Head of caudate nucleus (tissue), 42 donors: ENCODE measurements around the gene ABAT.
A peak's percentile ranks its signal among the peaks of the same experiment; 100 is the strongest.
"Not testable (repeated sequence)": the region's sequence is repeated elsewhere in the genome, so short reads cannot be mapped to it uniquely, and the experiment has no call there.

Source experiments
- DNase-seq, 42 donors: peaks; one replicate each; pipeline versions ENCODE4 v3.0.0 to v3.0.0-alpha.2; 2020 to 2021; ENCODE audit warnings: mixed read lengths in 7 of 42
- intact Hi-C: fragments of 100-400 bp; cut with DNase I; formaldehyde crosslinking; loops from one replicate; pipeline ENCODE4 v1.15.0; 2022

The ABAT gene

GRCh38 chr16:8762254-8762653, 87.8 kb downstream of the ABAT start:
- intact Hi-C loops: no loop called here
- DNase-seq: no peak

GRCh38 chr16:8763083-8763482, 88.7 kb downstream of the ABAT start:
- intact Hi-C loops: no loop called here
- DNase-seq: no peak

- intact Hi-C loops: no loop called here
- DNase-seq: no peak
Measured at GRCh38 chr16:8763899-8764298, 89.5 kb downstream of the ABAT start.

- DNase-seq: no peak
- intact Hi-C loops: no loop called here
Measured at GRCh38 chr16:8764525-8765250, 90.3 kb downstream of the ABAT start.

- intact Hi-C loops: no loop called here
- DNase-seq: no peak
Measured at GRCh38 chr16:8767176-8767575, 92.8 kb downstream of the ABAT start.

- DNase-seq: no peak
- intact Hi-C loops: no loop called here
Measured at GRCh38 chr16:8768283-8768682, 93.9 kb downstream of the ABAT start.

- peak in 2 of 42 donors; percentile 20 to 21 for DNase-seq
- intact Hi-C loops: no loop called here
Measured at GRCh38 chr16:8768692-8769091, 94.3 kb downstream of the ABAT start.

- no peak for DNase-seq
- intact Hi-C loops: no loop called here
Measured at GRCh38 chr16:8773537-8773936, 99.1 kb downstream of the ABAT start.

- intact Hi-C loops: no loop called here
- no peak for DNase-seq
Measured at GRCh38 chr16:8774208-8774607, 99.8 kb downstream of the ABAT start.

- DNase-seq: no peak
- intact Hi-C loops: no loop called here
Measured at GRCh38 chr16:8775359-8775758, 100.9 kb downstream of the ABAT start.

- intact Hi-C loops: no loop called here
- DNase-seq: no peak
Measured at GRCh38 chr16:8776129-8776584, 101.7 kb downstream of the ABAT start.

GRCh38 chr16:8777217-8777616, 102.8 kb downstream of the ABAT start:
- no peak for DNase-seq
- intact Hi-C loops: no loop called here

- intact Hi-C loops: no loop called here
- no peak for DNase-seq
Measured at GRCh38 chr16:8781797-8782196, 107.4 kb downstream of the ABAT start.

- intact Hi-C loops: no loop called here
- DNase-seq: no peak
Measured at GRCh38 chr16:8782673-8783072, 108.3 kb downstream of the ABAT start.

GRCh38 chr16:8785408-8785807, 111.0 kb downstream of the ABAT start:
- DNase-seq: no peak
- intact Hi-C loops: no loop called here

- DNase-seq, intact Hi-C loops: not testable (repeated sequence)
Measured at GRCh38 chr16:8786316-8786715, 111.9 kb downstream of the ABAT start.

- intact Hi-C loops: no loop called here
Measured at GRCh38 chr16:8788578-8789172, 114.3 kb downstream of the ABAT start.

GRCh38 chr16:8795091-8795490, 120.7 kb downstream of the ABAT start:
- intact Hi-C loops: loop anchor here (5.0 kb wide), 3 partner anchors 72 to 118 kb away; partner anchors contain the start of genes CARHSP1 and LITAFD
- no peak for DNase-seq

More at GRCh38 chr16:8788578-8789172, 114.3 kb downstream of the ABAT start:
- no peak for DNase-seq

- DNase-seq: no peak
- intact Hi-C loops: loop anchor here (5.0 kb wide), 3 partner anchors 71 to 119 kb away; partner anchors contain the start of genes CARHSP1 and LITAFD
Measured at GRCh38 chr16:8795818-8796217, 121.4 kb downstream of the ABAT start.

- intact Hi-C loops: loop anchor here (5.0 kb wide), 3 partner anchors 71 to 119 kb away; partner anchors contain the start of genes CARHSP1 and LITAFD
- no peak for DNase-seq
Measured at GRCh38 chr16:8796469-8797363, 122.3 kb downstream of the ABAT start.
